HG03139 (cell line): ENCODE data around the gene PTPRN2.
"Not testable (repeated sequence)": the region's sequence is repeated elsewhere in the genome, so short reads cannot be mapped to it uniquely, and the experiment has no call there.

Experiments
- ATAC-seq: cut with Tn5 transposase; IDR thresholded peaks from one replicate; pipeline ENCODE4 v1.9.1; 2021; ENCODE audit not compliant: unreplicated experiment

PTPRN2 gene

DNA sequence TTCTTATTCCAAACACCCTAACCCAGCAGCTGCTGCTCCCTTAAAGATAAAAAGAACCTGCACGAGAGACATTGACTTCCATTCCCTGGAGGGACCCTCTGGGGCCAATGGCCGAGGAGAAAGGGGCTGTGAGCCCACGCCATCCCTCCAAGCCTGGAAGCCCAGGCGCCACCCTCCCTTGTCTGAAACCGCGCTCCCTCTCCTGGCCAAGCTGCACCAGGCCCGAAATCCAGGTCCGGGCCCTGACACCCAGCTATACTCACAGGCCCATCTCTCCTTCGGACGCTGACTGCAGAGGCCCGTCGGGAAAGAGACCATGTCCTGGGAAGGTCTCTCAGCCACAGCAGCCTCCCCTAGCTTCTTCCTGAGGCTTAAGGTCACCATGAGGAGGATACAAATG lies 196.5 kb downstream of the PTPRN2 start:
- ATAC-seq, result no peak

DNA sequence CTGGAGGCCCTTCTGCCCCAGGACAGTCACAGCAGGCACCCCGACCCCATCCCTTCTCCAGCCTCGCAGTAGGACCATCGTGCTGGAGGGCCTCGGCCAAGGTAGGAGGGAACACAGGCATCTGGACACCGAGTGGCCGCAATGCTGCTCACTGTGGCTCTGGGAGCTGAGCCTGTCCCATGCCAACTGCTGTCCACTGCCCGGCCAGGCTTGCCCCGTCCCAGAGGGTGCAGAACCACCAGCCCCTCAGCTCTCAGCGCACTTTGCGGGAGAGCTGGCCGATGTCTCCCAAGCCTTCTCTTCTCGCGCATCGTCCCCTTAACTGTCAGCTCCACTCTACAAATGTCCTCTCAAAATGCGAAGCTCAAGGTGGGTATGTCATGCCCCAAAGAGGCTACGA lies 197.2 kb downstream of the PTPRN2 start:
- ATAC-seq, result no peak

DNA sequence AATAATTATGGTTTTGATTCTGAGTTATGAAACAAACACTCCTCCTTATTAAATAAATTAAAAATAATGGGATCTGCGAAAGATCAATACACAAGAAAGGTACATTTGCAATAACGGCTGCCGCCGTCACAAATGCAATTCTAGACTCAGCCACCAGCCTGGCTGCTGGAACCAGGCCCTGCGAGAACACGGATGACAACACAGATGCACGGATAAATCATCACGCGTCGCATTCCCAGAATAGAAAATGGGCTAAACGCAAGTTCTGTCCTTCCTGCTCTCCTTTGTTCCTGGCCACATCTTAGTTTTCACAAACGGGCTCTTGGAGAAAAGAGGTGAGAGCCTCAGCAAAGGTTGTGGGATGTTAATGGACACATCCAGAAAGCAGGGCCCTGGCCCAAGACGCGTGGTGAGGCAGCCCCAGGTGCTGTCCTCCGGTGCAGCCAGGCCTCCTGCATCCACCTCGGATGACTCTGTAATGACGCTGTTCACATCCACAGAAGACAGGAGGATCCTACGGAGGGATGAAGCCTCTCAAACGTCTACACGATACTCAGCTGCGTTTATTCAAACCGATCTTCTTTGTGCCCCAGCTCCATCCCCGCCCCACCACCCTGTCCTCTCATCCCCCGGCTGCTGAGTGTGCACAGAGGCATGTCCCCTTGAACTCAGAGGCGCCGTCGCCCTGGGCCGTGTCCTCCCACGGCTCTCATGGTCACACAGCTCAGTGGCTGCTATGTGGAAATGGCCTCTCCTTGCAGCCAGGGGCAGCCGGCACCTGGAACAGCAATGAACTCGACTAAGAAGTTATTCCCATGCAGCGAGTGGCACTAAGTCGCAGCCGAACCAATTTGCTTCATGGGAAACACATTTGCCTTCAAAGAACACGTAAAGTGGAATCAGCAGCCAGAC lies 197.9 kb downstream of the PTPRN2 start:
- no peak for ATAC-seq

DNA sequence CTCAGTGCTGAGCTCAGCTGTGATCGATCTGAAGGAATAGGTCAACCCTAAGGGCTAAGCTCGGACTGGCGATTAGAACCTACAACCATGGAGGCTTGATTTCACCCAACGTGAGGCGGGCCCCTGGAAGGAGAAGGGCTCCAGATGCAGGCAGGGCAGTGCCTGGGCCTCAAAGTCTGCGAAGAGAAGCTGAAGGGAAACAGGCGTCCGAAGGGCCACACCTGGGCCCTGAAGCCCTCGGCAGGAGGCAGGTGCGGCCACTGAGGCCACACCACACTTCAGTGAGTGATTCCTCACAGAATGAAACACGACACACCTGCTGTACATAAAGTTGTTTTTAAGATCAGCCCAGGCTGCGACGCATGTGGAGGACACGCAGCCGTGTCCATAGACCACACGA lies 198.7 kb downstream of the PTPRN2 start:
- ATAC-seq, result no peak

DNA sequence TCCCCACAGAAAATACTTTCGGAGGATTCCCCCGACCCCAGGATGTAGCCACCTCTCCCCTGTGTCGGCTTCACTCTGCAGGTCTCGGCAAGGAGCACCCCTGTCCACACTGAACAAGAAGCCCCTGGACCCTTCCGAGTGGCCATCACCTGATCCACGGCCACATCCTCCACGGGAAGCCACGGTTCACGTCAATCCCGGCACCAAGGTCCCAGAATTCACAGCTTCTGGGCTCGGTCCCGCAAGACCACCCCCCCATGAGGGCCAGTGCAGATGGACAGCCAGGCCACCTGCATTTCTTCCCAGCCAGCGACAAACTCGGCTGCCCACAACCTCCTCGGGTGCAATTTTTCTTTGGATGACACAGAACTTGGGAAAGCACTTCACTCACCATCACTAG lies 199.6 kb downstream of the PTPRN2 start:
- ATAC-seq, result no peak

DNA sequence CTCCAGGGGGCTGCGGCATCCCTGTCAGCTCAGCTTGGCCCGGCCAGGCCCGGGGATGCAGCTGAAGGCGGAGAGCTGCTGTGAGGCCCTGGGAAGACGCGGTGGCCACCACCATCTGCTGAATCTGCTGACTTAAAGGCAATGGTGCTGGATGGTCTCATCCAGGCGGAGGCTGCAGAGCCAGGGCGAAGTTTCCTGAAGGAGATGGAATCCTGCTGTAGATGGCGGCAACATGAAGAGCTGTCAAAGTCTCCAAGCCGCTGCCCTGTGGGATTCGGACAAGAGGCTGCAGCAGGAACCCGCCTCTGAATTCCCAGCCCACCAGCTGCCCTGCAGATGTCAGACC lies 200.1 kb downstream of the PTPRN2 start:
- ATAC-seq, result no peak

DNA sequence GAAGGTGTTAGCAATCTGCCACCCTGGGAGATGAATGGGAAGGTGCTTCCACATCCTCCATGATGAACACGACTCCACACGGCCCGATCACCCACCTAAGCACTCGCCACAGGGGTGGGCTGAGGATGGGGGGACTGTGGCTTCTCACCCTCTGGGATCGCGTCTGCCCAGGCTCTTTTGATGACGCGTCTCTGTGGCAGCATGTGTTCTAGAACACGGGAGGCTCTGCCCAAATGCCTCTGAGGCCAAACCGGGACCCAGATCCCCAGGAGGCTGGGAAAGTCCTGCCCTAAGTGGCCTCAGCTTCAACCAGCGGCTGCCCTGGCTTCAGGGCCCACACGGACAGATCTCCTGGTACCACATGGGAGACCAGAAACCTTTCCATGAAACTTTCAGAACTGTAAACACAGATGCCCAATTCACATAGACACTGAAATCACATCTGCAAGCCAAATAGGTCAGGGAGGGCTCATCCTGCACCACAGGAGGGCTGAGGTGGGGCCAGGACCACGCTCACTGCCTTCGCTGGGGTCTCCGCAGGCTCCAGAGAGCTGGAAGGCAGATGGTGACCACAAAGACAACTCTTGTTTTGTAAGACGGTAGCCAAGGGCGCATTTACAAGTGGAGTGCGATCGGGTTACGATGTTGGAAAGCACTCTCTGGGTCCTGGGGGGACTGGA lies 200.6 kb downstream of the PTPRN2 start:
- no peak for ATAC-seq

DNA sequence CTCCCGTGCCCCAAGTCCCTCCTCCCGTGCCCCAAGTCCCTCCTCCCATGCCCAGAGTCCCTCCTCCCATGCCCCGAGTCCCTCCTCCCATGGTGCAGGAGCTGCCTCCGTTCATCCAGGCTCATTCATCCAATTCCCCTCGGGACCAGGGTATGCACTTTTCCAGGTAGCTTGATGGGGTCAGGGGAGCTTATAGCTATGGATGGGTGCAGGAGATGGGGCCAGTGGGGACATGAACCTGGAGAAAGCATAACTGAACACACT lies 201.3 kb downstream of the PTPRN2 start:
- no peak for ATAC-seq

DNA sequence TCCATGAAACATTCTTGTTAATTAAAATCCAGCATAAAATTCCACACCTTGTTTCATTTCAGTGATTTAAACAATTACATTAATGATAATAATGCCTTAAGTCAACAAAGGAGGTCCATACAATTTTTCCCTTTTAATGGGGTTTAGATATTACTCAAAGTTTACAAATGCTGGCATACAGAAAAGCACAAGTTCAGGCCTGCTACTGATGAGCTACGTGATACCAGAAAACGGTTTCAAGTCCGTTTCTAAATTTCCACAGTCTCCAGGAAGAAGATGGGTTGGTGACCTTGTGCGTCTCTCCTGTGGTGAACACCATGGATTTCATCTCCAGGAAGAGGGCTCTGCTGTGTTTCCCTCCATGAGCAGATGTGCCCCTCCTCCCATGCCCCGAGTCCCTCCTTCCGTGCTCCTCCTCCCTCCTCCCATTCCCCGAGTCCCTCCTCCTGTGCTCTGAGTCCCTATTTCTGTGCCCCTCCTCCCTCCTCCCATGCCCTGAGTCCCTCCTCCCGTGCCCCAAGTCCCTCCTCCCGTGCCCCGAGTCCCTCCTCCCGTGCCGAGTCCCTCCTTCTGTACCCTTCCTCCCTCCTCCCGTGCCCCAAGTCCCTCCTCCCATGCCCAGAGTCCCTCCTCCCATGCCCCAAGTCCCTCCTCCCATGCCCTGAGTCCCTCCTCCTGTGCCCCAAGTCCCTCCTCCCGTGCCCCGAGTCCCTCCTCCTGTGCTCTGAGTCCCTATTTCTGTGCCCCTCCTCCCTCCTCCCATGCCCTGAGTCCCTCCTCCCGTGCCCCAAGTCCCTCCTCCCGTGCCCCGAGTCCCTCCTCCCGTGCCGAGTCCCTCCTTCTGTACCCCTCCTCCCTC lies 201.9 kb downstream of the PTPRN2 start:
- not testable (repeated sequence) for ATAC-seq

DNA sequence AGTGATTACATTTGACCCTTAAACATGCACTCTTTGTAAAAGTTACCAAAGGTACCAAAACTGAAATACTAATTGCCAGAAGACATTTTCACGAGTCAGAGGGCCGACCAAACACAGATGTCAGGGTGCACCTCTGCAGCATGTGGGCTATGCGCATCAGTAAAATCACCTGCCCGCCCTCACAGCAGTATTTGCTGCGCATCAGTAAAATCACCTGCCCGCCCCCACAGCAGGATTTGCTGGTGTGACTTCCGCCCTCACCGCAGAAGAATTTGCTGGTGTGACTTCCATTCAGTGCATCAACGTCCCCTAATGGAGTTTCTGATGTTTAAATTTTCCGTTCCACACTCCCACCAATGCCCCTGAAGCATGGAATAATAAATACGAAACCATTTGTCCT lies 202.9 kb downstream of the PTPRN2 start:
- ATAC-seq, result no peak

DNA sequence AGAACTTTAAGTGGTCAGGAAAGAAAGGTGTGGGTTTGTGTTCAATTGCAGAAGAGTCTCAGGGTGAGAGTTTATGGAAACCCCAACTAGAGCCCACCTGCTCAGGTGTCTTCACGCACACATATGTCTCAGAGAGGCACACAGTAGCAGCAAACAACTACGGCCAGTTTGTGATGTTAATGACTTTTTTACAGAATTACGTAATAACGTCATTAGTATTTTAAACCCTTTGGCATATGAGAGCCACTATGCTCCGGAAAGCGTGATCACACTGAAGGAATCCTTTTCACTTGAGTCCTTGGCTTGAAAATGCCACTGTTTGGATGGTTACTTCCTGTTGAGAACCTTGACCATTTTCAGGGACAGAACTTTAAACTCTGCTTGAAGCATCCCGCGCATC lies 204.0 kb downstream of the PTPRN2 start:
- ATAC-seq, result no peak

DNA sequence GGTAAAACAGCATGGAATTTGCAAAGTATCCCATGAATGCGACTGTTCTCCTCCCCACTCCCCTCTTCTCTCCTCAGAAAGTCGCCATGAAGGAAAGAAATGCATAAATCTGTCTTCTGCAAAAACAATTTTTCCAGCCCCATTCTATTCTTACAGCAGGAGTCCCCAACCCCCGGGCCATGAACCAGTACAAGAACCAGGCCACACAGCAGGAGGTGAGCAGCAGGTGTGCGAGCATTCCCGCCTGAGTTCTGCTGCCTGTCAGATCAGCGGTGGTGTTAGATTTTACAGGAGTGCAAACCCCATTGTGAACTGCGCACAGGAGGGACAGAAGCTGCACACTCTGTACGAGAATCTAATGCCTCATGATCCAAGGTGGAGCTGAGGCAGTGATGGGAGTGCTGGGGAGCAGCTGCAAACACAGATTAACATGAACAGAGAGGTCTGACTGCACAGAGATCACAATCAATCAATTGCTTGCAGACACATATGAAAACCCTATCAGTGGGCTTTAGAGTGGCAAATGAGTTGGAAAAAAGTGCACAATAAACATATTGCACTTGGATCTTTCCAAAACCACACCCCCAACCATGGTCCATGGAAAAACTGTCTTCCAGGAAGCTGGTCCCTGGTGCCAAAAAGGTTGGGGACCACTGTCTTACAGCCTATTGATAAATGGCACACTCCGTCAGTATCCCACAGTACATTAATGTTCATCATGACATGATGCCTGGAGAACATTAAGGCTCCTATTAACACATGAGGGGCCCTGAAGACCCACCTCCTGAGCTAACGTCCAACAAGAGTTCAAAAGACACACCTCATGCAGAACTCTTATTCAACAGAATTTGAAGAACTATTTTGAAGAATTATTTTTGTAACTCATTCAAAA lies 205.0 kb downstream of the PTPRN2 start:
- no peak for ATAC-seq

DNA sequence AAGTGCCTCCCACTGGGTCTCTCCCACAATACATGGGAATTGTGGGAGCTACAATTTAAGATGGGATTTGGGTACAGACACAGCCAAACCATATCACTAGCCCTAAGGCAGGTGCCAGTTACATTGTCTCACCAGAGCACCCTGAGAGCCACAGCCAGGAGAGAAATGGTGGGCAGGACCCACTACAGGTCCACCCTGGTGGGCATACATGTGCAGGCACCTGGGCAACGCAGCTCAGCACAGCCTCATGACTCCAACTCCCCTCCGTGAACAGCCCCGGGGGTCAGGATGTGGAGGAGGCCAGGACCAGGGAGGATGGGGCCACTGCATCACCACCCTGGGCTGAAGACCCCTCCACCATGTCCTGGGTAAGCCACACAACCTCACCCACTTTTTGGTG lies 205.7 kb downstream of the PTPRN2 start:
- ATAC-seq, result no peak

DNA sequence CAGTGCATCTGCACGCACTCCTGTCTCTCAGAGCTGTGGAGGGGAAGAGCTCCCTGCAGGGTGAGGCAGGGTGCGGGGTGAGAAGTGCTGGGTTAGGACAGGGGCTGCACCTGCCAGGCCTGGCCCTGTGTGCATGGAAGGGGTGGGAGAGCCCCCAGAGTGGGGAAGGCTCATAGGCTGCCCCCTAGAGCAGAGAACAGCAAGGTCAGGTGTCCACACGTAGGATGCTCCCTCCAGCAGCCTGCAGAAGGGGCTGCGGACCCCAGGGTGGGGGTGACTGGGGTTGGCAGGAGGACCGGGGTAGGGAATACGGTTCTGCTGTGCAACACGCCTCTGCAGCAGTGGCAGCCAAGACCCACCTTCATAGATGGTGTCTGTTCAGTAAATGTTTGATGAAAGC lies 208.6 kb downstream of the PTPRN2 start:
- no peak for ATAC-seq

DNA sequence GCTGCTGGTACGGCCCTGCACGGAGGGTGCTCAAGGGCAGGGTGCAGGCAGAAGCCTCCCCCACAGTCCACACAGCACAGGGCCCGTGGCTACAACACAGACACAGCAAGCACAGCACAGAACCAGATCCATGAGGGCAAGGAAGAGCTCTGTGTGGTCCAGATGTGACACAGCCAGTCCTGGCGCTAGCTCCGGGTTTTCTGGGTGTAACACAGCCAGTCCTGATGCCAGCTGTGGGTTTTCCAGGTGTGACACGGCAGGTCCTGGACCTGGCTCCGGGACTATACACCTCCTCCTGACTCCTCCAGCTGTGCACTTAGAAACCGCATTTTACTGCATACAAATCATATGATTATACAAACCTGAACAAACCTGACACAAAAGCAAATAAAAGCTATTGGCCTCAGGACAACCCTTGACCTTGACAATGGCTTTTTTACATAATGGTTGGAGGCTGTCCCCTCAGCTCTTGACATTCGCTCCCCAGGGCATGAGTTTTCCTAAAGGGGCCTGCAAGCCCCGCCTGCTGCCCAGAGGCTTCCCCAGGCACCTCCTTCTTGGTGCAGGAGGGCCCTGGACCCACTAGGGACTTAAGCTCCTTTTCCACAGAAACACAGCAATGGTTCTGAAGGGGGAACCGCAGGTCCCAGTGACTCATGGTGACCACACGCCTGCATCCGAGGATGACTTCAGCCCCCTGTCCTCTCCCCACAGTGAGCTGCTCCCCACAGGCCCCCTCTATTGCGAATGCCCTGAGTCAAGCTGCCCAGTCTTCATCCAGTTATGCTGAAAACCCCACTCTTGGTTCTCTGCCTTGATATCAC lies 209.6 kb downstream of the PTPRN2 start:
- no peak for ATAC-seq

DNA sequence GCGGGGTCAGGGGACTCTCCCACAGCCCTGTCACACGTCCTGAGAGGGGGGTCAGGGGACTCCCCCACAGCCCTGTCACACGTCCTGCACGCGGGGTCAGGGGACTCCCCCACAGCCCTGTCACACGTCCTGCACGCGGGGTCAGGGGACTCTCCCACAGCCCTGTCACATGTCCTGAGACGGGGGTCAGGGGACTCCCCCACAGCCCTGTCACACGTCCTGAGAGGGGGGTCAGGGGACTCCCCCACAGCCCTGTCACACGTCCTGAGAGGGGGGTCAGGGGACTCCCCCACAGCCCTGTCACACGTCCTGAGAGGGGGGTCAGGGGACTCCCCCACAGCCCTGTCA lies 210.8 kb downstream of the PTPRN2 start:
- not testable (repeated sequence) for ATAC-seq

DNA sequence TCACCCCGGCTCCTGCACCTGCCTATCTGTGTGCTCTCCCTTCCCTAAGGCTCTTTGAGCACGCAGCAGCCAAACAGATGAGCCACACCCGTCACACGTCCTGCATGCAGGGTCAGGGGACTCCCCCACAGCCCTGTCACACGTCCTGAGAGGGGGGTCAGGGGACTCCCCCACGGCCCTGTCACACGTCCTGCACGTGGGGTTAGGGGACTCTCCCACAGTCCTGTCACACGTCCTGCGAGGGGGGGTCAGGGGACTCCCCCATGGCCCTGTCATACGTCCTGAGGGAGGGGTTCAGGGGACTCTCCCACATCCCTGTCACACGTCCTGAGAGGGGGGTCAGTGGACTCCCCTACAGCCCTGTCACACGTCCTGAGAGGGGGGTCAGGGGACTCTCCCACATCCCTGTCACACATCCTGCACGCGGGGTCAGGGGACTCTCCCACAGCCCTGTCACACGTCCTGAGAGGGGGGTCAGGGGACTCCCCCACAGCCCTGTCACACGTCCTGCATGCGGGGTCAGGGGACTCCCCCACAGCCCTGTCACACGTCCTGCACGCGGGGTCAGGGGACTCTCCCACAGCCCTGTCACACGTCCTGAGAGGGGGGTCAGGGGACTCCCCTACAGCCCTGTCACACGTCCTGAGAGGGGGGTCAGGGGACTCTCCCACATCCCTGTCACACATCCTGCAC lies 211.3 kb downstream of the PTPRN2 start:
- not testable (repeated sequence) for ATAC-seq

DNA sequence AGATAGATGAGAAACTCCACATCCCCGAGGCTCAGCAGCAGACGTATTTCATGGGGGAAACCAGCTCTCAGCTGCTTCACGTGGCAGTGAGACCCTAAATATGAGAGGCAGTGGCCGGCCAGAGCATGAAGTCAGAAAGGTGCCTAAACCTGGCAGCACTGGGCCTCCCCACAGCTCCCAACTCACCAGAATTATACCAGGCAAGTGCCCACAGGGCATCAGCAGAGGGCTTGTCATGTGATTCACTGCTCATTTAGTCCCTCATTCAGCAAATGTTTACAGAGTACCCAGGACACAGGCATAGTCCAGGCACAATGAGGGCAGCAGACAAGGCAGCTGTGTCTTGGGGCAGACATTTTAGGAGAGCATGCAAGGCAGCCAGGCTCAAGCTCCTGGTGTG lies 212.6 kb downstream of the PTPRN2 start:
- ATAC-seq, result no peak

DNA sequence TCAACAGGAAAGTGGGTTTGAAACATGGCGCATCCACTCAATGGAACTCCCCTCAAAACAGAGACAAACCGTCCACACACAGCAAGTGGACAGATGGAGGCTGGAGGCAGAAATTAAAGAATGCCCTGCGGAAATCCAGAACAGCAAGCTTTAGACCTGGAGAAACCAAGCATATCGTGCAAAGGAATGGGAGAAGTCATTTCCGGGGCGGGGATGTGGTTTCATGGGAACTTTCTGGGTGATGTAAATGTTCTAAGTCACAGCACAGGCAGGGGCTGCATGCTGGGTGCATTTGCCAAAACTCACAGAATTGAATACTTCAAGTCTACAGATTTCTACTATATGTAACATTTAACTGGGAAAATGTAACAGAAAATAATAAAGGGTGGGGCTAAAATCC lies 213.0 kb downstream of the PTPRN2 start:
- no peak for ATAC-seq

DNA sequence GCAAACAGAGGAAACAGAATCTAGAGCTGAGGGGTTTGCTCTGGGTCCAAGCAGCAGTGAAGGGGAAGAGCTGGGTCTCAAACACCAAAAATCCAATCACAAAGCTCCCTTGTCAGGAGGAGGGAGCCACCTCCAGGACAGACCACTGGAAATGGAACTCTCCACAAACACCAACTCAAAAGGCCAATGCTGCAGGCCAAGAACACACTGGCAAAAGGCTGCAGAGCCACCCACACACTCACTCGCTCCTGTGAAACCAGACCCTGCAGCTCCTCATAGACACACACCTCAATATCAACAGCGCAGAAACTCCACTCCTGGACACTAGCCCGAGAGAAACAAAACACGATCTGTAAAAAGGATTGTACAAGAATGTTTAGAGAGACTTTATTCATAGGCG lies 213.5 kb downstream of the PTPRN2 start:
- ATAC-seq, result no peak
